ENCODE data around the gene SFTA2. TPM values are rescaled to one million over a fixed set of nuclear protein-coding genes. Genes with fewer than 3 reads are reported as not detected.

Gene SFTA2
- total and polyA plus RNA-seq, 3 donors from 2014 or later, result 0.94 TPM; not detected in 2

DNA sequence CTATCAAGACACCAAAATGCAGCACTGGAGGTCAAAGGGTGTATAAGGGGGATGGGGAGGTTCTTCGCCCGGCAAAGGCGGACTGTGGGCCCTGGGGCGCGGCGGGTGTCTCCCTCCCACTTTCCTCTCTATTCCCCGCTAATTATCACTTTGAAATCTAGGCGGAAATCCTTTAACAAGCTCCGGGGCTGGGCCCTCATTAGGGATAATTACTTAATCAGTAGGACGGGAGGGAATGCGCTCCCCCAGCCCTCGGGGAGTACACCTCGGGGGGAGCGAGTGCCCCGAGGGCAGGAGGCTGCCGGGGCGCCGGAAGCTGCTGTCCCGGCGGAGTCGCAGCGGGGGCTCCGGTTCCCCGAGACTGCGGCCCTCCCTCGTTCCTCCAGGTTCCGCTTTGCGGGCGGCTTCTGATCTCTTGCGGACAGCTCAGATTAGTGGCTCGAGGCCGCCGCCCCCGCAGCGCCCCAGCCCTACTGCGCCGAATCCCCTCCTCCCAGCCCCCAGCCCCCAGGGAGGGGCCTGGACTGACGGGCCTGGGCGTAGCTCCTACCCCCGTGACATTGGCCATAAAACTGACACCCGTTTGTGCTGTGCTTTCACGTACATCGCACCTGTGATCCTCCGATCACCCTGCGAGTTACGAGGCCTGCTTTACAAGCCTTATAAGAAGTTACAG is 23.5 kb upstream of the SFTA2 start:
- Histone ChIP-seq H3K4me3 (peak overlapping the region; percentile 55 to 59), H3K36me3 (ENCODE audit: low read depth, missing control alignments) (no peaks in the 10 kb centered on the region), H3K27me3 (no peaks in the 10 kb centered on the region), H3K4me1 (peaks cover 7% of the 10 kb centered on the region), H3K27ac (peak overlapping the region; percentile 15 to 57), H3K9me3 (no peaks in the 10 kb centered on the region)
- 14 to 22% methylated on average over 21 to 46 of the region's 46 CpGs for WGBS, 2 donors
- intact Hi-C loops (cut with DNase I; ENCODE audit: low total_unique reads), result no loop called here
- TF ChIP-seq, protein P1, sequence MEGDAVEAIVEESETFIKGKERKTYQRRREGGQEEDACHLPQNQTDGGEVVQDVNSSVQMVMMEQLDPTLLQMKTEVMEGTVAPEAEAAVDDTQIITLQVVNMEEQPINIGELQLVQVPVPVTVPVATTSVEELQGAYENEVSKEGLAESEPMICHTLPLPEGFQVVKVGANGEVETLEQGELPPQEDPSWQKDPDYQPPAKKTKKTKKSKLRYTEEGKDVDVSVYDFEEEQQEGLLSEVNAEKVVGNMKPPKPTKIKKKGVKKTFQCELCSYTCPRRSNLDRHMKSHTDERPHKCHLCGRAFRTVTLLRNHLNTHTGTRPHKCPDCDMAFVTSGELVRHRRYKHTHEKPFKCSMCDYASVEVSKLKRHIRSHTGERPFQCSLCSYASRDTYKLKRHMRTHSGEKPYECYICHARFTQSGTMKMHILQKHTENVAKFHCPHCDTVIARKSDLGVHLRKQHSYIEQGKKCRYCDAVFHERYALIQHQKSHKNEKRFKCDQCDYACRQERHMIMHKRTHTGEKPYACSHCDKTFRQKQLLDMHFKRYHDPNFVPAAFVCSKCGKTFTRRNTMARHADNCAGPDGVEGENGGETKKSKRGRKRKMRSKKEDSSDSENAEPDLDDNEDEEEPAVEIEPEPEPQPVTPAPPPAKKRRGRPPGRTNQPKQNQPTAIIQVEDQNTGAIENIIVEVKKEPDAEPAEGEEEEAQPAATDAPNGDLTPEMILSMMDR (IDR thresholded peaks at IDR 0.05), result no peak
- no peak for TF ChIP-seq POLR2A (IDR thresholded peaks at IDR 0.05)
- peak; percentile 61 for DNase-seq

DNA sequence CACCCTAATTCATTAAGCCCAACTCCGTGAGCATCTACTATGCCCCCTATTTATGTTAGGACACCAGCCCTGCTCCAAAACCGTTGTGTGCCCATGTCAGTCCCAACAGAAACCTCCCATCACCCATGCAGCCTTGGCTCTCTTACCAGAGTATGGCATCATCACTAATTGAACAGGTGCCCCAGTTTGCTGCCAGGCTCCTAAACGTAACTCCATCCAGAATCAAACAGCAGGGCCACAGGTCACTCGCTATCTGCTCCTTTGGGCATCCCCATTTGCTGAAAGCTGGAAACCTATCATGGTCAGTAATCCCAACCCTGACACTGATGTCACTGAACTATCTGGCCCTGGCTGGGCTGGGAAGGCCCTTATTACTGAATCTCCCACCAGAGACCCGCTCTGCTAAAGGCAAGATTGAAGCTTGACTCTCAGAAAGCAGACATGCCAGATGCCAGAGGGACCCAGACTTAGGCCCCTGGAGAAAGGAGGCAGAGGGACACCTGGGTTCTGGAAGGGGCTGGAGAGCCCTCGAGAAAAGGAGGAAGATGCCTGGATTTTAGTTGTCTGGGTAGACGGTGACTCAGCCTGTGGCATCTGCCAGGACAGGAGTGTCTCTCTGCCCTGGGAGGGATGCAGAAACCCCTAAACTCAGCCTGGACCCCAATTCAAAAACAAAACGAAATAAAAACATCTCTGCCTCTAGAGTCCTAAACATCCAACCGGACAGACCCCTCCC is 22.8 kb upstream of the SFTA2 start:
- no peaks in the 10 kb centered on the region for H3K36me3 ChIP-seq (ENCODE audit: low read depth, missing control alignments)
- DNase-seq, result no peak
- peak overlapping the region in 1 of 2 donors; percentile 57 for H3K27ac ChIP-seq
- H3K27me3 ChIP-seq, result no peaks in the 10 kb centered on the region
- peak overlapping the region; percentile 55 to 59 for H3K4me3 ChIP-seq
- intact Hi-C loops (cut with DNase I; ENCODE audit: low total_unique reads), result no loop called here
- H3K9me3 ChIP-seq, result no peaks in the 10 kb centered on the region
- H3K4me1 ChIP-seq, result peaks cover 7% of the 10 kb centered on the region
- TF ChIP-seq, protein P1 (IDR thresholded peaks at IDR 0.05), result no peak
- TF ChIP-seq POLR2A (IDR thresholded peaks at IDR 0.05), result no peak
- 46 to 62% methylated on average over 9 of the region's 9 CpGs for WGBS, 2 donors

DNA sequence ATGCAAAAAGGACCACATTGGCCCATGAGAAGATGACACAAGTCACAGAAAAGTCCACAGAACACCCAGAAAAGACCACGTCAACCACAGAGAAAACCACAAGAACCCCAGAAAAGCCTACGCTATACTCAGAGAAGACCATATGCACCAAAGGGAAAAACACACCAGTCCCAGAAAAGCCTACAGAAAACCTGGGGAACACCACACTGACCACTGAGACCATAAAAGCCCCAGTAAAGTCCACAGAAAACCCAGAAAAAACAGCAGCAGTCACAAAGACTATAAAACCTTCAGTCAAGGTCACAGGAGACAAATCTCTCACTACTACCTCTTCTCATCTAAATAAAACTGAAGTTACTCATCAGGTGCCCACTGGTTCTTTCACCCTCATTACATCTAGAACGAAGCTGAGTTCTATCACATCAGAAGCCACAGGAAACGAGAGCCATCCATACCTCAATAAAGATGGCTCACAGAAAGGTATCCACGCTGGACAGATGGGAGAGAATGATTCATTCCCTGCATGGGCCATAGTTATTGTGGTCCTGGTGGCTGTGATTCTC is 20.0 kb upstream of the SFTA2 start:
- Histone ChIP-seq H3K27me3 (no peaks in the 10 kb centered on the region), H3K4me3 (no peak overlapping the region), H3K9me3 (no peaks in the 10 kb centered on the region), H3K36me3 (ENCODE audit: low read depth, missing control alignments) (no peaks in the 10 kb centered on the region), H3K27ac (no peak overlapping the region), H3K4me1 (peaks cover 7% of the 10 kb centered on the region)
- no peak for DNase-seq
- intact Hi-C loops (cut with DNase I; ENCODE audit: low total_unique reads), result no loop called here
- 83 to 95% methylated on average over 5 of the region's 5 CpGs for WGBS, 2 donors
- TF ChIP-seq, protein P1 (IDR thresholded peaks at IDR 0.05), result no peak
- no peak for TF ChIP-seq POLR2A (IDR thresholded peaks at IDR 0.05)

DNA sequence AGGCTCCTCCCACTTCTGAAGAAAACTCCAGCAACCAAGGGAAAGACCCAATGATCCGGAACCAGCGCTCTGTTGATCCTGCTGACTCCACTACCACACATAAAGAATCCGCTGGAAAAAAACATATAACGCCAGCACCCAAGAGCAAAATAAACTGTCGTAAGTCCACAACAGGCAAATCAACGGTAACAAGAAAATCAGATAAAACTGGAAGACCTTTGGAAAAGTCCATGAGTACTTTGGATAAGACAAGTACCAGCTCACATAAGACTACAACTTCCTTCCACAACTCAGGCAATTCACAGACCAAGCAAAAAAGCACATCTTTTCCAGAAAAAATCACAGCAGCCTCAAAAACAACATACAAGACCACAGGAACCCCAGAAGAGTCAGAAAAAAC is 16.8 kb upstream of the SFTA2 start:
- Histone ChIP-seq H3K36me3 (ENCODE audit: low read depth, missing control alignments) (no peaks in the 10 kb centered on the region), H3K27ac (no peak overlapping the region), H3K4me1 (no peaks in the 10 kb centered on the region), H3K4me3 (no peak overlapping the region), H3K27me3 (no peaks in the 10 kb centered on the region), H3K9me3 (no peaks in the 10 kb centered on the region)
- no peak for DNase-seq
- intact Hi-C loops (cut with DNase I; ENCODE audit: low total_unique reads), result no loop called here
- TF ChIP-seq, protein P1 (IDR thresholded peaks at IDR 0.05), result no peak
- no peak for TF ChIP-seq POLR2A (IDR thresholded peaks at IDR 0.05)
- WGBS, 2 donors, result 95 to 98% methylated on average over 6 of the region's 6 CpGs
